GM21529 (cell line): ENCODE measurements around the gene PCSK6.
"Not testable (repeated sequence)": the region's sequence is repeated elsewhere in the genome, so short reads cannot be mapped to it uniquely, and the experiment has no call there.

Experiments
- ATAC-seq: cut with Tn5 transposase; IDR thresholded peaks from one replicate; pipeline ENCODE4 v1.9.1; 2021; ENCODE audit not compliant: unreplicated experiment

Gene PCSK6

GRCh38 chr15:101433396-101433795 lies 56.1 kb downstream of the PCSK6 start:
- ATAC-seq, result no peak

- no peak for ATAC-seq
These were observed 56.5 kb downstream of the PCSK6 start for GRCh38 chr15:101432982-101433381.

DNA sequence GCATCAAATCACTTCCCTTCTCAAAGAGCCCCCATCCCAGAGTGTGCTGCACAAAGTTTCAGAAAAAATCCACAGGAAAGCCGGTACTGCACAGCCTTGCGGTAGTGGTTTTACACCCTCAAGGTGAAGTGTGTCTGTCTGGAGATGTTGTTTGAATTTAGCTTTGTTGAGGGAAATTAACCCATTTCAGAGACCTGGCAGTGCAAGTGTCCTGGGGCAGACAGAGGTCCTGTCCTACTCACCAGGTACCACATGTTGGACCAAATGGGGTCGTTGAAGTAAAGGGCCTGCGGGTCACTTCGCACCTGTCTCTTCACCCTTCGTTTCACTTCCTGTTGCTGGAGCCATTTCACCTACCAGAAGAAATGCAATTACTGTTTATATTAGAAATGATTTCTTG lies 57.8 kb downstream of the PCSK6 start:
- ATAC-seq, result no peak

- ATAC-seq, result no peak
These were observed 58.2 kb downstream of the PCSK6 start for GRCh38 chr15:101431301-101431700.

DNA sequence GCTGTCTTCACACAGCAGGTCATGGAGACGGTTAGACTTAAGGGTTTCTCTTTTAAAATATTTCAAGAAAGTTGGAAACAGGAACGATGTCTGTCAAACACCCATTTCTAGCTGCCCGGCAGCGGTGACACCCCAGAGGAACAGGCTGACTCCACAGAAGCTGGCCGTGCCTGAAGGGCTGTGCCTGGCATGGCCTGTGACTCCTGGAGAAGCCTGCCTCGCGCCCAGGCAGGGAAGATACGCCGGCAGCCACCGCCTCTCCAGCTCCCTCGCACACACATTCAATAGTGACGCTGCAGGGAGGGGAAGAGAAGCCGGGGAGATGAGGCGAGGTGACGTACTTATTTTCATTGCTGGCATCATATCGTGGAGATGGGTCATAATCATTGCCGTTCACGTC lies 59.9 kb downstream of the PCSK6 start:
- no peak for ATAC-seq

DNA sequence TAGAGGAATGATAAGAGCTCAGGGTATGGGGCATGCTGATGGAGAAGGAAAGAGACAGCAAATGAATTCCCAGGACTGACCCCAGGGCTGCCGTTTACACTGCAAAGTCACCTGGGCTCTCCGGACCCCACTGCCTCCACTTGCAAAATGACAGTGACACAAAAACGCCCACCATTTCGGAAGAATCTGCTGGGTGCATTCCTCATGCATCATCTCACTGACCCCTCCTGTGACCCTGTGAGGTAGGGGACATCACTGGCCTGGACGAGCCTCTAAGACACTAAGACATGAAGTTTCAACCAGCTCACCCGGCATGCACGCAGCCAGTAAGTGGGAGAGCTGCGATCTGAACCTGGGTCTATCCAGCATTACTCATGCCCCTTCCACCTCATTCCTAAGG lies 60.3 kb downstream of the PCSK6 start:
- ATAC-seq, result no peak

- no peak for ATAC-seq
These were observed 60.7 kb downstream of the PCSK6 start for GRCh38 chr15:101428758-101429157.

DNA sequence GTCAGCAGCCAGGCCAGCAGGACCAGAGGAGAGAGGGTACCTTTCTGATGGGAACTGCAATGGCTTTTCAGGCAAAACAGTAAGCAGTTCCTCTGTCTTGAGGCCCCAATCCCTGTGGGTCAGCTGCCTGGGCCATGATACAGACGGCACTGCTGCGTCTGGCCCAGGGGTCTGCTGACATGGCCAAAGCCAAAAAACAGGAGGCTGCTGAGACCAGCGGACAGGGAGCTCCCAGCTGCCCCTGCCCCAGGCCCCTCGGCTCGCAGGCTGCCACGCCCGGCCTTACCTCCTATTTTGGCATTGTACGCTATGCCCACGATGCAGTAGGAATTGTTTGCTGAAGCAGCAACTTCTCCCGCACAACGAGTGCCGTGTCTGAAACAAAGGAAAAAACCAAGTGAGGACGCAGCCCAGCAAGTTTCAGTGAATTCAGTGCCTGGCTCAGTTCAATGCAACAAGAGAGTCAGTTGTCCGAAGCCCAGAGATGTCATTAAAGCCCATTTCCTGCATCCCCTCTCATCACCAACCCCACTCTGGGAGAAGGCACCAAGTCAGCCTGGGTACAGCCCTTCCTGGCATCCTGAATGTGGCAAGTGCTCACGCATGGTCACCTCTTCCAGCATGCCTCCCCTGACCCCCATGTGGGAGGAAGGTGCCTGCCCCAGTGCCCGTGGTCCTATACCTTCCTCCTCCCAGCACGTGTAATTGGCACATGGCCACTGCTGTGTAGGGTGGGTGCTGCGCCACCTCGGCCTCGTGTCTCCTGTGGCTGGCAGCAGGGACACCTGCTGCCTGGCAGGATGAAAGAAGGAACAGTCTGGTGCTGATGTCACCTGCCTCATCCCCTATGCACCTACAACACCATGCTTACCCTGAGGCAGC lies 61.7 kb downstream of the PCSK6 start:
- no peak for ATAC-seq

GRCh38 chr15:101426761-101427333 lies 62.7 kb downstream of the PCSK6 start:
- no peak for ATAC-seq

DNA sequence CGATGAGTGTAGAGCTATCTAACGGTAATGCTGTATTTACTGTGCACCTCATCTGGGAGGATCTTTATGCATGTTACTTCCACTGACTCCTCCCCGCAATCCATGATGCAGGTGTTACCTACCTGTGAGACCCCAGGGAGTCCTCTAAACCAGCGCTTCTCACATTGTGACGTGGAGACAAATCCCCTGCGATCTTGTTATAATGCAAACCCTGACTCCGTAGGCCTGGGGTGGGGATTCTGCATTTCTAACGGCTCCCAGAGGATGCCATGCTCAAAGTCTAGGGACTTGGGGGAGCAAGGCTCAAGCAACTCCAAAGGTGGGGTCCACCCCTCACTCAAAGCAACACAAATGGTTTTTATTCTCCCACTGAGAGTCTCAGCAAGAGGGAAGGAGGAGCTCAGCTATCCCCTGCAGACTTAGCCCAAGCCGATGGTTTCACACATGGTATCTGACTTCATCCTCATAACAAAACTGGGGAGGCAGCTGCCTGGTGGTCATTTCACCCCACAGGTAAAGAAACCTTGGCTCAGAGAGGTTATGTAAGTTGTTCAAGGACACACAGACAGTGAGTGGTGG lies 63.6 kb downstream of the PCSK6 start:
- no peak for ATAC-seq

GRCh38 chr15:101424984-101425383 lies 64.5 kb downstream of the PCSK6 start:
- no peak for ATAC-seq

- ATAC-seq, result no peak
These were observed 69.3 kb downstream of the PCSK6 start for GRCh38 chr15:101420232-101420631.

DNA sequence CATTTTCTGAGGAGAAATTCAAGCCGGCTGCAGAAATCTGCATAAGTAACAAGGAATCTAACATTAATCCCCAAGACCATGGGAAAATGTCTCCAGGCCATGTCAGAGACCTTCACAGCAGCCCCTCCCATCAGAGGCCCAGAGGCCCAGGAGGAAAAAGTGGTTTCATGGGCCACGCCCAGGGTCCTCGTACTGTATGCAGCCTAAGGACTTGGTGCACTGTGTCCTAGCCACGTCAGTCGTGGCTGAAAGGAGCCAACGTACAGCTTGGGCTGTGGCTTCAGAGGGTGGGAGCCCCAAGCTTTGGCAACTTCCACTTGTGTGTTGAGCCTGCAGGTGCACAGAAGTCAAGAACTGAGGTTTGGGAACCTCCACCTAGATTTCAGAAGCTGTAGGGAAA lies 73.0 kb downstream of the PCSK6 start:
- ATAC-seq, result not testable (repeated sequence)

- ATAC-seq, result no peak
These were observed 76.3 kb downstream of the PCSK6 start for GRCh38 chr15:101413239-101413638.

GRCh38 chr15:101411581-101411980 lies 77.9 kb downstream of the PCSK6 start:
- no peak for ATAC-seq

- ATAC-seq, result no peak
These were observed 78.4 kb downstream of the PCSK6 start for GRCh38 chr15:101411085-101411484.

GRCh38 chr15:101410612-101411011 lies 78.9 kb downstream of the PCSK6 start:
- ATAC-seq, result no peak

GRCh38 chr15:101409621-101410020 lies 79.9 kb downstream of the PCSK6 start:
- no peak for ATAC-seq

GRCh38 chr15:101407966-101408775 lies 81.3 kb downstream of the PCSK6 start:
- ATAC-seq, result no peak

DNA sequence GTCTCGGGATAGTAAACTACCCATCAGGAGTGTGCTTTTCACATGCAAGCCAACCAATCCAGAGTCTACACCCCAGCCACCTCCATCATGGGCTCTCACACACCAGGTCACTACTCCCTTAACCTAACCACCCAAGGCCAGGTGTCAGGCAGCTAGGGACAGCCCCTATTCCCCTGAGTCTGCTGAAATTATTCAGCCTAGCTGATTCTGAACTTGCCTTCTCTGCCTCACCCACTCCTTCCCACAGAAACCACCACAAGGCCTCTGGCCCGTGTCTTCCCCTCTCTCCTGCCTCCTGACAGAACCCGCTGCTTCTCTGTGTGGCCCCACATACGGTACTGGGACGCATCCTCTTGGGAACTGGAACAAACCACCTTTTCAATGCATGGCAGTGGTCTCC lies 82.1 kb downstream of the PCSK6 start:
- peak; percentile 100 for ATAC-seq

GRCh38 chr15:101406526-101407195 lies 82.8 kb downstream of the PCSK6 start:
- no peak for ATAC-seq
